Neural progenitor cell (in vitro differentiated cells): ENCODE measurements around the gene C8A.

ENCODE experiments used
- EZH2 ChIP-seq: fragments of 200-600 bp; sonication (generic); IDR thresholded peaks from 2 replicates; pipeline ENCODE4 v1.6.1; 2017; ENCODE audit warnings: antibody characterized with exemption, mild to moderate bottlenecking, moderate library complexity
- EZH2phosphoT487 ChIP-seq: fragments of 200-600 bp; sonication (generic); IDR thresholded peaks from 2 replicates; pipeline ENCODE4 v1.6.1; 2017; ENCODE audit warnings: antibody characterized with exemption
- TF ChIP-seq, protein P1 (sequence below): fragments of 200-600 bp; sonication (generic); IDR thresholded peaks from 2 replicates; pipeline ENCODE4 v1.5.1; 2017; ENCODE audit warnings: antibody characterized with exemption, mild to moderate bottlenecking

DNA sequence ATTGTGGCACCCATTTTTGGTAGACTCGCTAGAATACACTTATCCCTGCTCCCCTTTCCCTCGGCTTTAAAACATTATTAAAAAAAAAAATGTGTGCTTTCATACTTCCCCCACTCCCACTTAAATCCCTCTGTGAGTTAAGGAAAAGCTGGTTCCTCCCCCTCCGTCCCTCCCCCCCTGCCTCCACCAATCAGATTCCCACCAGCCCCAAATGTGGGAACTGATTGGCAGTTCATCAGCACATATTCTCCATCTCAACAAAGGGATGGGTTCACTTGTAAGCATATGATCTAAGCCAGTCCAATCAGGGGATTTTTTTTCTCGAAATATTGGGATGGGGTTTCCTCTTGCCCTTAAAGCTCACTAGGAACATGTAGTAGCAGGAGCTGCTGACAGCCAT, 24.5 kb upstream of the C8A start:
- TF ChIP-seq, protein P1, sequence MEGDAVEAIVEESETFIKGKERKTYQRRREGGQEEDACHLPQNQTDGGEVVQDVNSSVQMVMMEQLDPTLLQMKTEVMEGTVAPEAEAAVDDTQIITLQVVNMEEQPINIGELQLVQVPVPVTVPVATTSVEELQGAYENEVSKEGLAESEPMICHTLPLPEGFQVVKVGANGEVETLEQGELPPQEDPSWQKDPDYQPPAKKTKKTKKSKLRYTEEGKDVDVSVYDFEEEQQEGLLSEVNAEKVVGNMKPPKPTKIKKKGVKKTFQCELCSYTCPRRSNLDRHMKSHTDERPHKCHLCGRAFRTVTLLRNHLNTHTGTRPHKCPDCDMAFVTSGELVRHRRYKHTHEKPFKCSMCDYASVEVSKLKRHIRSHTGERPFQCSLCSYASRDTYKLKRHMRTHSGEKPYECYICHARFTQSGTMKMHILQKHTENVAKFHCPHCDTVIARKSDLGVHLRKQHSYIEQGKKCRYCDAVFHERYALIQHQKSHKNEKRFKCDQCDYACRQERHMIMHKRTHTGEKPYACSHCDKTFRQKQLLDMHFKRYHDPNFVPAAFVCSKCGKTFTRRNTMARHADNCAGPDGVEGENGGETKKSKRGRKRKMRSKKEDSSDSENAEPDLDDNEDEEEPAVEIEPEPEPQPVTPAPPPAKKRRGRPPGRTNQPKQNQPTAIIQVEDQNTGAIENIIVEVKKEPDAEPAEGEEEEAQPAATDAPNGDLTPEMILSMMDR = no peak
- no peak for TF ChIP-seq EZH2phosphoT487
- no peak for TF ChIP-seq EZH2
